Posterior vena cava (tissue), 2 donors: Measurements from ENCODE around the gene ELOVL3. TPM values are rescaled to one million over a fixed set of nuclear protein-coding genes. Genes with fewer than 3 reads are reported as not detected.

Source experiments
- DNase-seq: peaks from one replicate; pipeline ENCODE4 v3.0.0-alpha.2; 2020; ENCODE audit warnings: low spot score
- intact Hi-C, 2 donors: fragments of 100-400 bp; cut with DNase I; formaldehyde crosslinking; loops; one replicate each; pipeline versions ENCODE4 v1.14.1 to v1.14.2; 2022 to 2023
- total RNA-seq, 2 donors: library from RNA; stranded (reverse); fragmentation: NEBNext Ultra II Directional; extraction: Animal tissue kit (Norgen Biotek cat#: 25700); gene quantifications; one replicate each; pipeline ENCODE4 v1.2.1, GENCODE V29; 2021
- donor health status: DM: yes; HTN: yes; CAD: no.
- donor health status: DM: yes; HTN: yes; CAD: no.

Gene ELOVL3
- total RNA-seq, 2 donors from 2014 or later: 0.29 TPM; not detected in 1

DNA sequence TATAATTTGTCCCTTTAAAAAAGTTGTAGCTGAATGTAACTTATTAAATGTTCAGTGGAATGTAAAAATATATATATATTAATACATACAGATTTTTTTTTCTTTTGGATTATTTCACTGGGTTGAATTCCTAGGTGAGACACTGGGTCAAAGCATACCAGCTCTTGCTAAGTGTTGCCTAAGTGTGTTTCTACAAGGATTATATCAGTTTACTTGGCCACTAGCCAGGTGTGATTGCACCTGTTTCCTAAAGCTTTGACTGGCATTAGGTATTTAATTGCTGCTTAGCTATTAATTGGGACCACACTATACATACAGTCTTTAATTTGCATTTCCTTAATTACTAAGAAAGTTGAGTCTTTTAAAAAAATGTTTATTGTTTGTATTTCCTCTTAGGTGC is 5.5 kb upstream of the ELOVL3 start:
- intact Hi-C loops: no loop called here
- DNase-seq: no peak

DNA sequence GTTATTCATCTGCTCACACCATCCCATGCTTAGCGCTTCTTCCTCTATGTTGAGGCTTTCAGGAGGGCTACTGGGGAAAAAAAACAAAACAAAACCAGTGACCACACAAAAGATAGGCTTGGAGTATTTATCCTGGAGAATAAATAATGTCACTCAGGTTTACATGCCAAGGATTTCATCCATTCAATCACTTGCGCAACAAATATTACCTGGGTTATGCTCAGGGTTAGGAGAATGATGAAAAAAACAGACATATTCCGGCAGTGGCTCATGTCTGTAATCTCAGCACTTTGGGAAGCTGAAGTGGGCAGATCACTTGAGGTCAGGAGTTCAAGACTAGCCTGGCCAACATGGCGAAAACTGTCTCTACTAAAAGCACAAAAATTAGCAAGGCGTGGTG is 3.3 kb upstream of the ELOVL3 start:
- intact Hi-C loops: no loop called here
- DNase-seq: no peak

DNA sequence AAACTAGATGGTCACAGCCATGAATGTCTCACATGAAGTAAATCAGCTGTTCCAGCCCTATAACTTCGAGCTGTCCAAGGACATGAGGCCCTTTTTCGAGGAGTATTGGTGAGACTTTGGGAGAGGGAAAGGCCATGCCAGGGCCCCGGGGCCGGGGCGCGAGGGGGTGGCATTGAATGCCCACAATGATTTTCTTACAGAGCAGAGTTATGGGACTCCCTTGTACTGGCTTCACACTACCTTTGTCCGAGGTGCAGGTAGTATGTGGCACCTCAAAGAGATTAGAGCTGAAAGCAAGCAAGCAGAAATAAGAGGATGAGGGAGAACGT is 407 bp downstream of the ELOVL3 start:
- DNase-seq: no peak
- intact Hi-C loops: no loop called here

DNA sequence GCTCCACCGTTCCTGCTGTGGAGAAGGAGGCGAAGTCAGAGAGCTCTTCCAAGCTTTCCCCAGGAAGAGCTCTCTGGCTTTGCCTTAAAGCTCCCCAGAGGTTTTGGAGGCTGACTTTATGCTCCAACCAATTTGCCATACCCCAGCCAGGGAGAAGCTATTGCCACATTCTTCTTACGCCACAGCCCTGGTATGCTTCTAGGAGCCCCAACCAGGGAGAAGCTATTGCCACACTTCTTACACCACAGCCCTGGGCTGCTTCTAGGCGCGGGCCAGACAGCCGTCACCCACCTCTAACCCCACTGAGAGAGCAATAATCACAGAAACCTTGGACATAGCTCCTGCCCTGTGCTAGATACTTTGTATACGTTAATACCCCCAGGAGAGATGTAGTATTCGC is 951 bp downstream of the ELOVL3 start:
- intact Hi-C loops: no loop called here
- no peak for DNase-seq

DNA sequence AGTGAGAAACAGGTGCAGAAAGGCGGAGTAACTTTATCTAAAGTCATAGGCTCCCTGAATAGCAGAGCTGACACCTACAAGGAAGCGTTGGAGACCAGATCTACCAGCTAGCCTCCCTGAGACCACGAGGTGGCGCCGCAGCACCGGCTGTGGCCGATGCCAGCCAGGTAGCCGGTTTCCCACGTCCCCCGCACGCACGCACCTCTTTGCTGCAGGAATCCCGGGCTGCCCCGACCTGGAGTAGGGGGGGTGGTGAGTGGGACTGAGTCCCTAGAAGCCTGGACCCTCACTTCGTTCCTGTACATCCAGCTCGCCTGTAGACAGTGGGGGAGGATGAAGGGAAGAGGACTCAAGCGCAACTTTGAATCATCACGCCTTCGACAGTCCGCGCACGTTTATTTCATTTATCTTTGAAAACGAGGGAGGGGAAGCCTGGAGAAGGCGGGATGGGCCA is 3.7 kb downstream of the ELOVL3 start:
- DNase-seq: peak; percentile 95
- intact Hi-C loops: loop anchor here (2.0 to 5.0 kb wide), 2 partner anchors 122 to 123 kb away; no protein-coding TSS in a partner anchor

DNA sequence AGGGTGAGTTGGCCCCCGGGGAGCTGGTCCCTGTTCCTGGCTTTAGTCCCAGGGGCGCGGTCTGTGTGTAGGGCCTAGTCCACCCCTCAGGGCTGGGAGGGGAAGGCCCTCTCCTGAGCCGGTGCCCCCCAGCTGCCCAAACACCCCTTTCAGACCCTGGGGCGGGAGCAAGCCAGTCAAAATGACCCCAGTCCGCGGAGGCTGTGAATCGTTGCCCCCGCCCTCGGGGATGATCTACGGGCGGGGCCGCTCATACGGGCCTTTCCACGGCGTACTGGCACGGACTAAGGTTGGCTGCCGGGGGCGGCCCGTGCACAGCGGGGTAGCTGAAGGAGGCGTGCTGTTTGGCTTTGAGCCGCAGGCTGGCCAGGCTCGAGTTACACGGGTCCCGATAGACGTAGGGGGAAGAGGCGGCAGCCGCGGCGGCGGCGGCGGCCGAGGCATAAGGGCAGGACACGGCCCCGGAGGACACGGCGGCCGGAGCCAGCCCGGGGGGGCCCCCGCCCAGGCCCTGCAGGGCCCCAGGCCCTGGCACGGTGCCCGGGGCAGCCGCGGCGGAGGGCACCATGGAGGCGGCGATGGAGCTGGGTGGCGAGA is 4.3 kb downstream of the ELOVL3 start:
- peak; percentile 88 for DNase-seq
- intact Hi-C loops: loop anchor here (2.0 to 5.0 kb wide), 2 partner anchors 122 kb away; no protein-coding TSS in a partner anchor

DNA sequence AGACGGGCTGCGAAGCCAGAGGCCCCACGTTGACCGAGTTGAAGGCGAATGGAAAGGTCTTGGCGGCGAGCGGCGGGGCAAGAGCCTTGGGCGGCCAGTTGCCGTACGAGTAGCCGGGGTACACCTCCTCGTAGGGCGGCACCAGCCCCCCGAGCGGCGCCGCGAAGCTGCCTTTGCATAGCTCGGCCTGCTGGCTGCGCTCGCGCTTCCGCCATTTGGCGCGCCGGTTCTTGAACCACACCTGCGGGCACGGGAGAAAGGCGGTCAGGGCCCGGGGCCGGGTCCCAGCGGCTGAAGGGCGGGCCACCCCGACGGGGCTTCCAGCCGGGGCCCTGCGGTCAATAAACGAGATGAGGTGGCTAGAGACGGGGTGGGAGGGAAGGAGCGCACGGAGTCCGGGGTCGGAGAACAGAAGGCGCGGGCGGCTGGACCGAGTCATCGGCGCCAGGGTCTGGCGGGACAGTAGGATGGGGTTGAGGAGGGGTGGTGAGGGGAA is 4.8 kb downstream of the ELOVL3 start:
- peak; percentile 84 for DNase-seq
- intact Hi-C loops: loop anchor here (2.0 to 5.0 kb wide), 2 partner anchors 121 to 122 kb away; no protein-coding TSS in a partner anchor

DNA sequence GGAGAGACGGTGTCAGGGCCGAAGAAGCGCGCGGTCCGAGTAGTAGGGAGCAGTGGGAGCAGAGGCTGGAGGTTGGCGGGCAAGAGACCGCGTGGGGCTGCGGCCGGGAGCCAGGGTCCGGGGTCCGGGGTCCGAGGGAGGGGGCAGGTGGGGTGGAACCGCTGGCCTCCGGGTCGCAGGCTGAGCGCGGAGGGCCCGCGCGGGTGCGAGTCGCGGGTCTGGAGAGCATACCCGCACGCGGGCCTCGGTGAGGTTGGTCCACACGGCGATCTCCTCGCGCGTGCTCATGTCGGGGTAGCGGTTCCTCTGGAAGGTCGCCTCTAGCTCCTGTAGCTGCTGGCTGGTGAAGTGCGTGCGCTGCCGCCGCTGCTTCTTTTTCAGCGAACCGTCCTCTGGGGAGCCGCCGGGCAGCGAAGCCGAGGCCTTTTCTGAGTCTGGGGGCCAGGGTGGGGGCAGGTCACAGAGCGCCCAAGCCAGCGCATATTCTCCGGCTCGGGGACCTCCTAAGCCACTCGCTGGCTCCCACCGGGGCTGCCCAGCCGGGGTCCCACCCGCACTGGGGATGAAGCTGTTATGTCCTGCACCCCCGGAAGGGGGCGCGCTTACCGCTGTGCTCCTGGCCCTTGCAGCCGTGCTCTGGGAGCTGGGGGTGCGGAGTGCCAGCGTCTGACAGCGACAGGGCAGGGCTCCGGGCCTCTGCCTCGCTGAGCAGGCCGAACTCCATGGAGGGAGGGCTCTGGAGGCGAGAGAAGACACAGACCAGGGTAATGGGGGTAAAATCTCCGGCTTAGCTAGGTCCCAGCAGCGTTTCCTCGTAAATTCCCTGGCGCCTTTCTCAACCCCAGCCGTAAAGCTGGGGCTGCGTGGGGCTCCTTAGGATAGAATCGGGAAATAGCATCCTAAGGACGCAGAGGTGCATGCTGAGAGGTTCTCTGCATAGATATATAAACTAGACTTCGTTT is 5.5 kb downstream of the ELOVL3 start:
- intact Hi-C loops: loop anchor here (2.0 to 5.0 kb wide), 2 partner anchors 121 kb away; no protein-coding TSS in a partner anchor
- DNase-seq: no peak

DNA sequence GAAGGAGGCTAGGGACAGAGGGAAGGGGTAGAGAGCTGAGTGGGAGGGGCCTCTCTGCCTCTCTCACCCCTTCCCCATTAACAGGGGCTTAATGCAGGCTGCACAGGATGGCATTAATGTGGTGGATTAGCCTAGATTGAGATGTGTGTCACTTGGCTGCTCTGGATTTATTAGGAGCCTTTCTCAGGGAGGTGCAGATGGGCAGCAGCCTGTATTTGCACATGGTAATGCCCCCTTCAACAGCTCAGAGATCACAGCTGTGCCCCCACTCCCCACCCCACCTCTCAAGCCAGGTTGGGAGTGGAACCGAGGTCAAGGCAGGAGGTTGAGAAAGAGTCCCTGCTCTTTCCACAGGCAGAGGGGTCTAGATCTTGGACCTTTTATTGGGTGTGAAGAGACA is 7.9 kb downstream of the ELOVL3 start:
- no peak for DNase-seq
- intact Hi-C loops: loop anchor here in 1 of 2 donors (5.0 kb wide), 1 partner anchor 118 kb away; no protein-coding TSS in a partner anchor

DNA sequence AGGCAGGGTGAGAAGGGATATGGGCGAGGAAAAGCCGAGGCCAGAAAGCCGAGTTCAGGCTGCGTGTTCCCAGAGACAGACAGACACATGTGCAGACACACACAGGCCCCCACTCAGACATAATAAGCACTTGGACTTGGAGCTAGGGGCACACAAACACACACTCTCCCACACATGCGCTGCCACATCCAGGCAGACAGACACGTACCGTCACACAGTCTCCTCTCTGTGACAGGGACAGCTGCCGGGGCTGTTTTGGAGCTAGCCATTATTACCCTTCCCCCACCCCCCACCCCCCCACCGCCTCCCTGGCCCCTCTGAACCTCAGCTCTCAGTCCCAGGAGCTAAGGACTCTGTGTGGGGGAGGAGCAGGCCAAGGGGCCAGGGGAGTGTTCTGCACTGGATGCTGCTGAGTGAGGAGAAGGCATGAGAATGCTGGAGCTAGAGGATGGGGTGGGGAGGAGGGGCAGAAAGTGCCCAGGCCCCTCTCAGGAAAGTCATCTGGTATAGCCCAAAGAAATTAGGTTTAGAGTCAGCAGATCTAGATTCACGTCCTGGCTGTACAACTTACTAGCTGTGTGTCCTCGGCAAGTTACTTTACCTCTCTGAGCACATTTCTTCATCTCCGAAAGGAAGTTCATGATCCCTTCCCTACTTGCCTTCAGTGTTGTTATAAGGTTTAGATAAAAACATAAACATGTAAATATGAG is 8.9 kb downstream of the ELOVL3 start:
- DNase-seq: no peak
- intact Hi-C loops: loop anchor here in 1 of 2 donors (5.0 kb wide), 1 partner anchor 117 kb away; no protein-coding TSS in a partner anchor

DNA sequence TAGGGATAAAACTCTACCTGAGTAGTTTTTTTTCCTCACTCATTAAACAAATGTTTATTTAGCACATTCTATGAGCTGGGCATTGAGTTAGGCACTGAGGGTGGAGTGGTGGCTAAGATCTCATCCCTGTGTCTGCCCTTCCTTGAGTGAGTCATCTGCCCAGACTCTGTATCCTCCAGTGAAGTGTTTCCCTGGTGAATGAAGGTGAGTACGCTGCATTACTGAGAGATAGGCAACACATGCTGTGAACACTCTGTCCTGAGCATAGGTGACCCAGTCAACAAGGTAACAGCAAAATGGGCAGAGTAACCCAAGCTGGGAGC is 9.5 kb downstream of the ELOVL3 start:
- intact Hi-C loops: no loop called here
- no peak for DNase-seq

DNA sequence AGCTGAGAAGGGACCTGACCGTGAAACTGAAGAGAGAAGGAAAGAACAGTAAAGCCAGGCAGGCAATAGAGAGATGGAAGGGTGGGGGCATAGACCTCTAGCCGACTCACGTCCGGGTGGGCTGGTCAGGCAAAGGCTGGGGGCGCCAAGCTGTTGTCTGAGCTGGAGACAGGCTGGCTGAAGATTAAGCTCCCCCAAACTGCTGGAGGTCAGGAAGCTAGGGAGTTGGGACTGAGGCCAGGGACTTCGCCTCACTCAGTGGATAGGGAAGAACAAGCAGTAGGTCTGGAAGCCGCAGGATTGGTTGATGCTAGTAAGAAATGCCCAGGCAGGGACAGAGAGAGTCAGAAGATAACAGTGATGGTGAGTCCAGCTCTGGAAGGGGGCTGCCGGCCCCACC is 9.9 kb downstream of the ELOVL3 start:
- intact Hi-C loops: no loop called here
- no peak for DNase-seq

DNA sequence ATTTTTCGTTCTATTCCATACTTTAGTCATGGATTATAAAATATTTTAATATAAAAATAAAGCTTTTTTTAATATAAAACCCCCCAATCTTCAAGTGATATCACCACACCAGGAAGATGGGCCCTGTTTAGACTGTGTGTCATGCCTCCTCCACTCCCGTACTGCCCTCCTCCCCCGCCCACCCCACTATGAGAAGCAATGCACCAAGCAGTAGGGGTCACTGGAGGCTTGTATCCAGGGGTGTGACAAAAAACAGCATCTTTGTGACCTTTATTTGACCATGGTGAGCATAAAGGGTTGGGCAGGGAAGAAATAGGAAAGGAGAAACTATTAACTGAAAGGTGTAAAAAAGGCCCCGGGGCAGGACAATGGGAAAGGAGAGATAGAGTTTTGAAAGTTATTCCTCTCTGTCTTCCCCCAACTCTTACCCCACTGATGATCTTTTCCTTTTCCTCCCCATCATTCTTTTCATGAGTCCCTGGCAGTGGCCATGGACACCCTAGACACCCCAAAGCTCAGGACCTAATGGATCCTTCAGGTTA is 11.7 kb downstream of the ELOVL3 start:
- DNase-seq: no peak
- intact Hi-C loops: no loop called here

DNA sequence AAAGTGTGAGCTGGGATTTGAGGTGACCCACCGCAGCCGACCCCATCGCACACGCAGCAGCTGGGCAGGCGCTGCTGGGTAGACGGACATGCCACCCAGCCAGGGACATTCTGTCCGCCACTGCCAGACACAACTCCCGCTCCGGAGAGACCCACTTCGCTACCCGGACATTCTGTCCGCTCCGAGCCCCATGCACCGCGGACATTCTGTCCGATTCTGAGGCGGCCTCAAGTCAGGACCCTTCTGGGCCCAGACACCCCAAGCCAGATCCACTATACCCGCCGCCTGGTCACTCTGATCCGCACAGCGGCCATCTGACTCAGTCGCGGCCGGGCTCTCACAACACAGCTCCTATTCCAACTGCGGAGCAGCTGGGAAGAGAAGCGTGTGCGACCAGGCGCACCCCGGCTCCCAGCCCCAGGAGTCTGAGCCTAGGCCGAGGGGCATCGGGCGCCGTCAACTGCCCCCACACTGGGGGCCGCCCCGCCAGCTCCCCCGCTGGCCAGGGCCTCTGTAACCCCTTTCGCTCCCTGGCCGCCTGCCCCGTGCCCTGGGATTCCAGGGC is 14.4 kb downstream of the ELOVL3 start:
- intact Hi-C loops: no loop called here
- DNase-seq: no peak

DNA sequence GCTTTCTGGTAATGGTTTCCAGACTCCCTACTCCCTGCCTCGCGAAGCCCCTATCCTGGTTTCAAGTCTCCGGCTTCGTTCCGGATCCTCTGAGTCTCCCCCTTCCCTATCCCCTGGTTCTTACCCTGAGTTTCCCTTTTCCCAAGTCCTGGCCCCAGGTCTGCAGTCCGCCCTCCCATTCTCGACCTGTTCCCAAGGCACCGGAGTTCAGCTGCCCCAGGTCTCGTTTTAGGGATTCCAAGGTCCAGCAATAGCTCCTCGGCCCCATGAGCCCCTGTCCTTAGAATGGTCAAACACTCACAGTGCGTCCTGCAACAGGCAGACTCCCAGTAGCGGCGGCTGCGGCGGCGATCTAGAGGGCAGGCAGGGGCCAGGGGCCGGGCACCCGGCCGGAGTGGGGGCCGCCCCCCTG is 14.9 kb downstream of the ELOVL3 start:
- no peak for DNase-seq
- intact Hi-C loops: no loop called here

DNA sequence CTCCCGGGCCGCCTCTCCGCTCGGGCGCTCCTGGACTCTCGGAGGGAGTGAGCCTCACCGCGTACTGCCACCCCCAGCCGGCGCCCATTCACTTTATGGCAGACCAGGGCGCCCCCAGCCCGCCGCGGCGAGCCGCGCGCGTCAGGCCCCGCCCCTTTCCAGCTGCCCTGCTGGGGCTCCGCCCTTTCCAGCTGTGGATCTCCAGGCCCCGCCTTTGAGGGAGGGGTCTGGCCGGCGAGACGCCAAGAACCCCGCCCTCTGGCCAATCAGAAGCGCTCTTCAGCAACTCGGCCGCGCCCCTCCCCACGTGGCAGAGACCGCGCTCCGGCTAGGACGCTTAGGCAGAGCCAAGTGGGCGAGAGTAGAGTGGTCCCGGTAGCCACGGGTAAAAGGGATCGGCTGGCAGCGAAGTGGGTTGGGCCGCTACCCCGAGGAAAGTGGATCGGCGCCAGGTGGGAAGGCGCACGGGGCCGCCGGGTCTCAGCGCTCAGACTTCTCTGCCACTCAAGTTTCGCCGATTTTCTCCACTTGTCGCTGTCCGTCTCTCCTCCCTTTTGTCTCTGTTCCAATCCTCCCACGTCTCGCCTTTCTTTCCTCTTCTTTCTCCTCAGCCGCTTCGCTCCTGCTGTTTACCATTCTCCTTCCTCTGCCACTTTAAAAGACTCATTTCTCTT is 15.5 kb downstream of the ELOVL3 start, which contains the start of gene PITX3:
Gene PITX3 (minus strand): TSS at position 69 of the 674 bp plus-strand sequence. CDS start 9,432 bp downstream, outside the sequence.
- peak; percentile 97 for DNase-seq
- intact Hi-C loops: no loop called here

DNA sequence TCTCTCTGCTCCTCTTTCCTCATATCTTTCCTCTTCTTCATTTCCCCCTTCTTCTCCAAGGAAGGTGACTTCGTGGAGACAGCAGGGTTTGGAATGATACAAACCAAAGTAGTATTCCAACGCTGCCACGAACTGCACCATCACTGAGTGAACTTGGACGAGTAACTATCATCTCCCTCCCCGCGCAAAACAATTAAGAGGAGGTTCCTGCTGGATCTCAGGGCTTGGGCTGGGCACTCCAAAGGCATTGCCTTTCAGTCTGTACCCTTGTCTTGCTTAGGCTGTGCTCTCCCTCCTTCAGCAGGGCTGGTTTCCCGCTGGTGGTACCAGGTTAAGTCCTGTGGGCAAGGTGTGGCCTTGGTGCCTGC is 16.0 kb downstream of the ELOVL3 start:
- intact Hi-C loops: no loop called here
- no peak for DNase-seq

DNA sequence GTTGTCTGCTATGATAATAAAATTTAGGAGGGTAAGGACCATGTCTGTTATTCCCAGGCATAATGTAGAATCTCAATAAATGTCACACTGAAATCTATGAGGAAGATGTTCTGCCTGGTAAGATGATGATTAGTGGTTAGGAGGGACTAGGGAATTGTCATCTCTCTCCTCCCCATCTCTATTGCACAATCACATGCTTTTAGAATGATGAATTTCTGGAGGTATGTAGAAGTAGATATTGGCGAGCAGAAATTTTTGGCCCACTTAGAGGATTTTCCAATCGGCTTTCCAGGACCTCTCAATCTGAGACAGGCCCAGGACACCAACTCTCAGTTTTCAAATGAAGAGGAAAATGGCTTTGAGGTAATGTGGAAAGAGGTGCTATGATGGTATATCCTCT is 17.2 kb downstream of the ELOVL3 start:
- DNase-seq: no peak
- intact Hi-C loops: no loop called here
